ENCODE measurements around the gene CALY.
A peak's percentile ranks its signal among the peaks of the same experiment; 100 is the strongest.

CALY gene

DNA sequence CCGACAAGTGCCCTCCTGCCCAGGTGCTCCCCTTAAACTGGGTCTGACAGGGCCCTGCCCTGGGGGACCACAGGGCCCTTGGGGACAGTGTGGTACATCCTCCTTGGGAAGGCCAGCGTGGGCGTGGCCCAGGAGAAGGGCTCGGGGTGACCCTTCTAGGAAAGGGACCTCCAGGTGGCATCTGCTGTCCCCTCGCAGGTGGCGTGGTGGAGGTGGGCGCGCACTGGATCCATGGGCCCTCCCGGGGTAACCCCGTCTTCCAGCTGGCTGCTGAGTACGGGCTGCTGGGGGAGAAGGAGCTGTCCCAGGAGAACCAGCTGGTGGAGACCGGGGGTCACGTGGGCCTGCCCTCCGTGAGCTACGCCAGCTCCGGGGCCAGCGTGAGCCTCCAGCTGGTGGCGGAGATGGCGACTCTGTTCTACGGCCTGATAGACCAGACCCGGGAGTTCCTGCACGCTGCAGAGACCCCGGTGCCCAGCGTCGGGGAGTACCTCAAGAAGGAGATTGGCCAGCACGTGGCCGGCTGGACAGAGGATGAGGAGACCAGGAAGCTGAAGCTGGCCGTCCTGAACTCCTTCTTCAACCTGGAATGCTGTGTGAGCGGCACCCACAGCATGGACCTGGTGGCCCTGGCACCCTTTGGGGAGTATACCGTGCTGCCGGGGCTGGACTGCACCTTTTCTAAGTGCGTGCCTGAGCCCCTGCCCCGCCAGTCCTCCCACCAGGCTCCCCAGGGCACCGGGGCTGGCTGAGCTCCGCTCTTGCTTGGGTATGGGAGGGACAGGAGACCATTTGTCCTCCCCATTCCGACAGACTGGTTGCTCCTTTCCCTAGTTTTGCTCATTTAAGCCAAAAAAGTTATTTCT, 43.3 kb upstream of the CALY start:
- Histone ChIP-seq H3K36me3 (ENCODE audit: control insufficient read depth, insufficient read depth, low read length) (no peaks in the 10 kb centered on the region), H3K4me3 (ENCODE audit: low read length) (no peak overlapping the region), H4K5ac (ENCODE audit: low read length) (no peak overlapping the region), H3K18ac (ENCODE audit: low read length) (peak overlapping the region; percentile 42), H3K79me1 (ENCODE audit: low read length) (no peaks in the 10 kb centered on the region), H3K27me3 (ENCODE audit: insufficient read depth, low read length, poor library complexity) (no peaks in the 10 kb centered on the region), H4K8ac (ENCODE audit: low read depth, low read length) (no peak overlapping the region), H3K23ac (ENCODE audit: low read length) (no peak overlapping the region), H3K4me2 (ENCODE audit: low read length) (no peak overlapping the region), H3K56ac (ENCODE audit: low read length) (peak overlapping the region; percentile 82), H3K79me2 (ENCODE audit: control insufficient read depth, insufficient read depth, low read length) (no peaks in the 10 kb centered on the region), H2BK5ac (ENCODE audit: low read length) (no peak overlapping the region), H3K9ac (ENCODE audit: low read length) (peak overlapping the region; percentile 67), H3K27ac (ENCODE audit: low read depth, low read length) (no peak overlapping the region), H3K4ac (ENCODE audit: low read depth, low read length) (no peak overlapping the region), H2BK15ac (replicated peaks; ENCODE audit: low read depth) (no peak overlapping the region), H3K4me1 (ENCODE audit: control insufficient read depth, low read depth, low read length) (no peaks in the 10 kb centered on the region), H2BK120ac (ENCODE audit: low read depth, low read length) (no peak overlapping the region), H2AK5ac (ENCODE audit: low read length) (no peak overlapping the region)
- no CpG with 5 or more reads among the region's 36 CpGs for WGBS (ENCODE audit: extremely low coverage, insufficient coverage, low lambda C conversion rate)
- no peak for DNase-seq

- Histone ChIP-seq H3K56ac (ENCODE audit: low read length) (peak within 1 kb of the TSS; percentile 82), H3K4me2 (ENCODE audit: low read length) (peak within 1 kb of the TSS; percentile 85), H2BK120ac (ENCODE audit: low read depth, low read length) (no peak within 1 kb of the TSS), H3K18ac (ENCODE audit: low read length) (peak within 1 kb of the TSS; percentile 42), H3K27ac (ENCODE audit: low read depth, low read length) (no peak within 1 kb of the TSS), H3K4me3 (ENCODE audit: low read length) (peak within 1 kb of the TSS; percentile 23), H2BK5ac (ENCODE audit: low read length) (no peak within 1 kb of the TSS), H4K8ac (ENCODE audit: low read depth, low read length) (no peak within 1 kb of the TSS), H3K4ac (ENCODE audit: low read depth, low read length) (no peak within 1 kb of the TSS), H3K23ac (ENCODE audit: low read length) (no peak within 1 kb of the TSS), H3K9ac (ENCODE audit: low read length) (peak within 1 kb of the TSS; percentile 67), H3K79me2 (ENCODE audit: control insufficient read depth, insufficient read depth, low read length) (no peaks in the 10 kb centered on the region), H3K27me3 (ENCODE audit: insufficient read depth, low read length, poor library complexity) (no peaks in the 10 kb centered on the region), H2AK5ac (ENCODE audit: low read length) (no peak within 1 kb of the TSS), H3K79me1 (ENCODE audit: low read length) (no peaks in the 10 kb centered on the region), H2BK15ac (replicated peaks; ENCODE audit: low read depth) (no peak within 1 kb of the TSS), H3K36me3 (ENCODE audit: control insufficient read depth, insufficient read depth, low read length) (no peaks in the 10 kb centered on the region), H4K5ac (ENCODE audit: low read length) (no peak within 1 kb of the TSS), H3K4me1 (ENCODE audit: control insufficient read depth, low read depth, low read length) (no peaks in the 10 kb centered on the region)
- WGBS (ENCODE audit: extremely low coverage, insufficient coverage, low lambda C conversion rate) = no CpG with 5 or more reads among the region's 78 CpGs
- DNase-seq = peak; percentile 56
Measured at GRCh38 chr10:133379152-133379800, 42.6 kb upstream of the CALY start, which contains the start of gene PAOX. Gene PAOX (plus strand): TSS chr10:133379262. CDS start chr10:133379317, 55 bp downstream.

DNA sequence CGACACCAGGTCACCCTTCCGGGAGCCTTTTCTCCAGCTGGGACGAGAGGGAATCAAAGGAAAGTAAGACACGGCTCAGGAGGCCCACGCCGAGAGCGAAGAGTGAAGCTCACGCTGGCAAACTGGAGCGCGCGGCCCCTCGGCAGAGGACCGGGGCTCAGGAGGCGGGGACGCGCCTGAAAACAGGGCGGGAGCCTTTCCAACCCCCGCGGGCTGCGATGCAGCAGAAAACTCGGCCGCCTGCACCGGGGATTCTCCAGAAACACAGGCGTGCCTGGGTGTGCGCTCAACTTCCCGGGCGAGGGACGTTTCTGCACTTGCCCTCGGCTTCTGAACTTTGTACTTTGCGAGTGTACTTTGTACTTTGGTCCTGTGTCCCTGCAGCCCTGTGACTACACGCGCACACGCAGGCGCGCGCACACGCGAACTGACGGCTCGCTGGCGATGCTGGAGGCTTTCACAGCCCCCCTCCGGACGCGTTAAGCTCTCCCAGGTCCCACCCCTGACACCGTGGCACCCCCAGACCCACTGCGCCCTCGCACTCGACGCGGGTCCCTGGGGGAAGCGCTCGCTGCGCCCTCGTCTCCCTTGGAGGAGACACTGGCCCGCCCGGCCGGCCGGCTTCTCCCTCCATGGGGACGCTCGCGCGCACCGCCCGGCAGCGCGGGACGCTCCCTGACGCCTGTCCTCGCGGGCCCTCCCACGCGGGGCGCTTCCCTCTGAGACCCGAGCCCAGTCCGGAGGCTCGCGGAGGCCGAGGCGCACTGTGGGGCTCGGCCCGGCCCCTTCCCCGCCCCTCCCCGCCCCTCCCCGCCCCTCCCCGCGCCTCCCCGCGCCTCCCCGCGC, 41.8 kb upstream of the CALY start:
- Histone ChIP-seq H2BK15ac (replicated peaks; ENCODE audit: low read depth) (no peak overlapping the region), H4K5ac (ENCODE audit: low read length) (no peak overlapping the region), H2AK5ac (ENCODE audit: low read length) (no peak overlapping the region), H4K8ac (ENCODE audit: low read depth, low read length) (no peak overlapping the region), H3K18ac (ENCODE audit: low read length) (no peak overlapping the region), H3K27ac (ENCODE audit: low read depth, low read length) (no peak overlapping the region), H3K36me3 (ENCODE audit: control insufficient read depth, insufficient read depth, low read length) (no peaks in the 10 kb centered on the region), H3K23ac (ENCODE audit: low read length) (no peak overlapping the region), H2BK120ac (ENCODE audit: low read depth, low read length) (no peak overlapping the region), H3K4me2 (ENCODE audit: low read length) (peak overlapping the region; percentile 85), H3K4ac (ENCODE audit: low read depth, low read length) (no peak overlapping the region), H2BK5ac (ENCODE audit: low read length) (no peak overlapping the region), H3K4me3 (ENCODE audit: low read length) (peak overlapping the region; percentile 23), H3K79me2 (ENCODE audit: control insufficient read depth, insufficient read depth, low read length) (no peaks in the 10 kb centered on the region), H3K27me3 (ENCODE audit: insufficient read depth, low read length, poor library complexity) (no peaks in the 10 kb centered on the region), H3K56ac (ENCODE audit: low read length) (peak overlapping the region; percentile 75), H3K4me1 (ENCODE audit: control insufficient read depth, low read depth, low read length) (no peaks in the 10 kb centered on the region), H3K9ac (ENCODE audit: low read length) (peak overlapping the region; percentile 65), H3K79me1 (ENCODE audit: low read length) (no peaks in the 10 kb centered on the region)
- DNase-seq = peak; percentile 45
- no CpG with 5 or more reads among the region's 90 CpGs for WGBS (ENCODE audit: extremely low coverage, insufficient coverage, low lambda C conversion rate)

GRCh38 chr10:133377818-133378250, 41.1 kb upstream of the CALY start:
- Histone ChIP-seq H4K8ac (ENCODE audit: low read depth, low read length) (no peak overlapping the region), H2BK120ac (ENCODE audit: low read depth, low read length) (no peak overlapping the region), H4K5ac (ENCODE audit: low read length) (no peak overlapping the region), H3K4me1 (ENCODE audit: control insufficient read depth, low read depth, low read length) (no peaks in the 10 kb centered on the region), H3K4me3 (ENCODE audit: low read length) (no peak overlapping the region), H3K79me2 (ENCODE audit: control insufficient read depth, insufficient read depth, low read length) (no peaks in the 10 kb centered on the region), H2BK15ac (replicated peaks; ENCODE audit: low read depth) (no peak overlapping the region), H3K56ac (ENCODE audit: low read length) (peak overlapping the region; percentile 75), H3K9ac (ENCODE audit: low read length) (peak overlapping the region; percentile 65), H3K36me3 (ENCODE audit: control insufficient read depth, insufficient read depth, low read length) (no peaks in the 10 kb centered on the region), H3K79me1 (ENCODE audit: low read length) (no peaks in the 10 kb centered on the region), H3K4me2 (ENCODE audit: low read length) (peak overlapping the region; percentile 85), H3K4ac (ENCODE audit: low read depth, low read length) (no peak overlapping the region), H3K23ac (ENCODE audit: low read length) (no peak overlapping the region), H3K18ac (ENCODE audit: low read length) (no peak overlapping the region), H3K27me3 (ENCODE audit: insufficient read depth, low read length, poor library complexity) (no peaks in the 10 kb centered on the region), H2AK5ac (ENCODE audit: low read length) (no peak overlapping the region), H3K27ac (ENCODE audit: low read depth, low read length) (no peak overlapping the region), H2BK5ac (ENCODE audit: low read length) (no peak overlapping the region)
- no peak for DNase-seq
- no CpG with 5 or more reads among the region's 20 CpGs for WGBS (ENCODE audit: extremely low coverage, insufficient coverage, low lambda C conversion rate)

- DNase-seq = no peak
- H3K18ac ChIP-seq (ENCODE audit: low read length) = no peak overlapping the region
- H4K5ac ChIP-seq (ENCODE audit: low read length) = no peak overlapping the region
- no peaks in the 10 kb centered on the region for H3K4me1 ChIP-seq (ENCODE audit: control insufficient read depth, low read depth, low read length)
- no CpG with 5 or more reads among the region's 30 CpGs for WGBS (ENCODE audit: extremely low coverage, insufficient coverage, low lambda C conversion rate)
- no peaks in the 10 kb centered on the region for H3K36me3 ChIP-seq (ENCODE audit: control insufficient read depth, insufficient read depth, low read length)
- no peak overlapping the region for H2BK5ac ChIP-seq (ENCODE audit: low read length)
- H3K27ac ChIP-seq (ENCODE audit: low read depth, low read length) = no peak overlapping the region
- H3K4ac ChIP-seq (ENCODE audit: low read depth, low read length) = no peak overlapping the region
- H3K79me1 ChIP-seq (ENCODE audit: low read length) = no peaks in the 10 kb centered on the region
- no peak overlapping the region for H3K4me2 ChIP-seq (ENCODE audit: low read length)
- no peak overlapping the region for H2BK15ac ChIP-seq (replicated peaks; ENCODE audit: low read depth)
- no peak overlapping the region for H3K9ac ChIP-seq (ENCODE audit: low read length)
- no peak overlapping the region for H2BK120ac ChIP-seq (ENCODE audit: low read depth, low read length)
- no peak overlapping the region for H4K8ac ChIP-seq (ENCODE audit: low read depth, low read length)
- no peak overlapping the region for H3K56ac ChIP-seq (ENCODE audit: low read length)
- no peaks in the 10 kb centered on the region for H3K27me3 ChIP-seq (ENCODE audit: insufficient read depth, low read length, poor library complexity)
- H2AK5ac ChIP-seq (ENCODE audit: low read length) = no peak overlapping the region
- H3K4me3 ChIP-seq (ENCODE audit: low read length) = no peak overlapping the region
- no peaks in the 10 kb centered on the region for H3K79me2 ChIP-seq (ENCODE audit: control insufficient read depth, insufficient read depth, low read length)
- no peak overlapping the region for H3K23ac ChIP-seq (ENCODE audit: low read length)
Measured at GRCh38 chr10:133377025-133377817, 40.5 kb upstream of the CALY start.

All from mesendoderm (in vitro differentiated cells).